A673 (cell line): ENCODE measurements around the gene RASSF7.

Source experiments
- EZH2 ChIP-seq: fragments of 200-600 bp; sonication (generic); IDR thresholded peaks from 2 replicates; pipeline ENCODE4 v1.6.1; 2017; ENCODE audit warnings: borderline replicate concordance, low read depth, mild to moderate bottlenecking, mixed read lengths, antibody characterized with exemption, low read length; ENCODE audit not compliant: poor library complexity, severe bottlenecking
- TF ChIP-seq, protein P1 (sequence below): fragments of 300-800, 200-600 bp; sonication (generic); conservative IDR thresholded peaks from 2 replicates; pipeline ENCODE4 v1.5.1; 2017; ENCODE audit warnings: low read depth, mild to moderate bottlenecking, antibody characterized with exemption, low read length, moderate library complexity, mixed read lengths

DNA sequence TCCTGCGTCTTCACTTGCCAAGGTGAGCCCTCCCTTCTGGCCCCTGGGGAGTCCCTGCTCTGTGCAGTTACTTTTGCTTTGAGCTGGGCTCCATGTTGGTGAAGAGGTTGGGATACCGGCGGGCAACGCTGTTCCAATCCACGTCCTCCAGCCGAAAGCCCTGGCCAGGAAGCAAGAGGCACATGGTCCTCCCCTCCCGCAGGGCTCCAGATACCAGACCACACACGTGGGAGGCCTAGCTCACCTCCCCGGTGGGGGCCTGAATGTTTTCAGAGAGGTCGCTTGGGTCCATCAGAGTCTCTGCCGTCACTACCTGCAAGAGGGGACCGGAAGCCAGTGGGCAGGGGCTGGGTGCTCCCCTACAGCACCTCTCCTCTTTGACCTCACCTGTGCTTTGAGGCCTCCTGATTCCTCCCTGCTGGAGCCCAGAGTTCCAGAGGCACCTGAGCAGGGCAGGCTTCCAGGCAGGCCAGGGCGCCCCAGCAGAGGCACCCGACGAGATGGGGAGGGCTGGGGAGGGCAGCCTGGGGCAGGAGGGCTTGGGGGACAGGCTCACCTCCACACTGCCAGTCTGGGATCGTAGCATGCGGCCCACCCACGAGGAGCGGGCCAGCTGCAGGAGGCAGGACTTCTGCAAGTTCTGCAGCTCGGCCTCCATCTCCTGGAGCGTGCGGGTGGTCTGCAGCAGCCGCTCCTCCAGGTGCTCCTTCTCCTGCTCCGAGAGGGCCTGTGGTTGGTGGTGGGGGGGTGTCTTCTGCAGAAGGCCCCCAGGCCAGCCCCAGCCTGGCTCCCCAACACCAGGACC, 3.2 kb upstream of the RASSF7 start:
- TF ChIP-seq, protein P1, sequence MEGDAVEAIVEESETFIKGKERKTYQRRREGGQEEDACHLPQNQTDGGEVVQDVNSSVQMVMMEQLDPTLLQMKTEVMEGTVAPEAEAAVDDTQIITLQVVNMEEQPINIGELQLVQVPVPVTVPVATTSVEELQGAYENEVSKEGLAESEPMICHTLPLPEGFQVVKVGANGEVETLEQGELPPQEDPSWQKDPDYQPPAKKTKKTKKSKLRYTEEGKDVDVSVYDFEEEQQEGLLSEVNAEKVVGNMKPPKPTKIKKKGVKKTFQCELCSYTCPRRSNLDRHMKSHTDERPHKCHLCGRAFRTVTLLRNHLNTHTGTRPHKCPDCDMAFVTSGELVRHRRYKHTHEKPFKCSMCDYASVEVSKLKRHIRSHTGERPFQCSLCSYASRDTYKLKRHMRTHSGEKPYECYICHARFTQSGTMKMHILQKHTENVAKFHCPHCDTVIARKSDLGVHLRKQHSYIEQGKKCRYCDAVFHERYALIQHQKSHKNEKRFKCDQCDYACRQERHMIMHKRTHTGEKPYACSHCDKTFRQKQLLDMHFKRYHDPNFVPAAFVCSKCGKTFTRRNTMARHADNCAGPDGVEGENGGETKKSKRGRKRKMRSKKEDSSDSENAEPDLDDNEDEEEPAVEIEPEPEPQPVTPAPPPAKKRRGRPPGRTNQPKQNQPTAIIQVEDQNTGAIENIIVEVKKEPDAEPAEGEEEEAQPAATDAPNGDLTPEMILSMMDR = no peak
- TF ChIP-seq EZH2 = no peak
